ENCODE data around the gene PRKD2.

PRKD2 gene

GRCh38 chr19:46728208-46728607 is 11.3 kb upstream of the PRKD2 start:
- Histone ChIP-seq H3K27ac (no peak overlapping the region), H3K27me3 (replicated peaks) (no peaks in the 10 kb centered on the region), H3K36me3 (replicated peaks) (peaks cover 83% of the 10 kb centered on the region), H3K4me3 (ENCODE audit: low read depth, low read length) (no peak overlapping the region)
- no peak for TF ChIP-seq CTCF (IDR thresholded peaks at IDR 0.05; ENCODE audit: low read depth, low read length, missing control alignments)
- in situ Hi-C loops (cut with HindIII; ENCODE audit: low pct_ligation_motif_present, low sequenced_read_pairs) = no loop called here
- no peak for DNase-seq

GRCh38 chr19:46727757-46728156 is 10.8 kb upstream of the PRKD2 start:
- no peak for TF ChIP-seq CTCF (IDR thresholded peaks at IDR 0.05; ENCODE audit: low read depth, low read length, missing control alignments)
- DNase-seq = no peak
- Histone ChIP-seq H3K4me3 (ENCODE audit: low read depth, low read length) (no peak overlapping the region), H3K36me3 (replicated peaks) (peaks cover 83% of the 10 kb centered on the region), H3K27ac (no peak overlapping the region), H3K27me3 (replicated peaks) (no peaks in the 10 kb centered on the region)
- in situ Hi-C loops (cut with HindIII; ENCODE audit: low pct_ligation_motif_present, low sequenced_read_pairs) = no loop called here

DNA sequence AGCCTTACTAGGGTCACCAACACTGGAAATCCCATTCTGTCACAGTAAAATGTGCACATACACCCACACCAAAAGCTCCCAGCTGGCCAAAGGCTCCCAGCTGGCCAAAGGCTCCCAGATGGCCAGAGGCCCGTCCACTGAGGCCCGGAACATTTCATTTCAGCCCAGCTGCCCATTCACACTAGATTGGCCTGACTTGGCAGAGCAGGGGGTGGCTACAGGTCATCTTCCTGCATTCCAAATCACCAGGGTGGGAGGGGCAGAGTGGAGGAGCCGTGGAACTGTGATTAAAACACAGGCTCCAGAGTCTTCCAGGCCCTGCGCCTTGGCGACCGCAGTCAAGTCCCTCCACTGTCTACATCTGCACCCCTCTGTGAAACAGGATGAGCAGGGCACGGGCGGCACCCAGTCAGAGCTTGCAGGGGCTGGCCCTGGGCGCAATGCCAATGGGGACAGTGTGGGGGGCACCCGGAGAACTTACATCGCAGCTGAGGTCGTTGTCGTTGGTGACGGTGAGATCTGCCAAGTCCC is 10.1 kb upstream of the PRKD2 start:
- no peak for DNase-seq
- peaks cover 83% of the 10 kb centered on the region for H3K36me3 ChIP-seq (replicated peaks)
- in situ Hi-C loops (cut with HindIII; ENCODE audit: low pct_ligation_motif_present, low sequenced_read_pairs) = no loop called here
- H3K4me3 ChIP-seq (ENCODE audit: low read depth, low read length) = no peak overlapping the region
- no peak for TF ChIP-seq CTCF (IDR thresholded peaks at IDR 0.05; ENCODE audit: low read depth, low read length, missing control alignments)
- H3K27ac ChIP-seq = no peak overlapping the region
- H3K27me3 ChIP-seq (replicated peaks) = no peaks in the 10 kb centered on the region

DNA sequence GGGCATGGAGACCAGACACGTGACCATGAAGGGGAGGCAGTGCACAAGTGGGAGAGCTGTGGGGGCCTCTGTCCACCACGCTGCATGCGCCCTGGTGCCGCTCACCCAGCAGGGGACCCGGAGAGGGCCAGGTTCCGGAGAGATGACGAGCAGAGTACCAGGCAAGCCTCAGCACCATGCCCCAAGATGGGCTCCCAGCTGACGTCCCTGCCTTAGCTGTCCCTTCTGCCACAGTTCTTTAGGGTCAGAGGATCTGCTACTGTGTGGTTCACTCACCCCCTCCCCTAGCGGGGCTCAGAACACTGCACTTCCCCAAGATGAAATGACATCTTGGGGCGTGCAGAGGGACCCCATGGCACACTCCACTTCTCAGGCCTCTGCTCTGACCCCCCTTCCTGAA is 9.6 kb upstream of the PRKD2 start:
- no peak for TF ChIP-seq CTCF (IDR thresholded peaks at IDR 0.05; ENCODE audit: low read depth, low read length, missing control alignments)
- DNase-seq = no peak
- in situ Hi-C loops (cut with HindIII; ENCODE audit: low pct_ligation_motif_present, low sequenced_read_pairs) = no loop called here
- H3K27me3 ChIP-seq (replicated peaks) = no peaks in the 10 kb centered on the region
- no peak overlapping the region for H3K4me3 ChIP-seq (ENCODE audit: low read depth, low read length)
- no peak overlapping the region for H3K27ac ChIP-seq
- H3K36me3 ChIP-seq (replicated peaks) = peaks cover 86% of the 10 kb centered on the region

DNA sequence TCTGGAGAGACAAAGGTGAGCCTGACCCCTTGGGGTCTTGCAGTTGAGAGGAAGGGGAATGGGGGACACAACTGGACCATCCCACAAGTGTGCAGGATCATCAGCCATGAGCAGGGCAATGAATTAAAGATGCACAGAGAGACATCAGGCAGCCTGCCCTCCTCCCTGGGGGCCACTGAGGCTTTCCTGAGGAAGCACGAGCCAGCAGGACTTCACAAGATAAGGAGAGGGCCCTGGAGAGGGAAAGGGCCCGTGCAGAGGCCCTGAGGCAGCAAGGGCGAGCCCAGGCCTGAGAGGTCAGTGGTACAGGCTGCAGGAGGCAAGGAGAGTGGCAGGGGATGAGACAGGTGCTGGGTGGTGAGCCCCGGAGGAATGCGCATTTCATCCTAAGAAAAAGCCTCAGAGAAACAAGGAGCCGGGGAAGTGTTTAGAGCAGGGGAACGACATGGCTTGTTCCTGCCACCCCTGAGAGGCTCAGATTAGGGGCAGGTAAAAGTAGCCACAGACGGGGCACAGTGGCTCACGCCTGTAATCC is 9.0 kb upstream of the PRKD2 start:
- no peaks in the 10 kb centered on the region for H3K27me3 ChIP-seq (replicated peaks)
- in situ Hi-C loops (cut with HindIII; ENCODE audit: low pct_ligation_motif_present, low sequenced_read_pairs) = no loop called here
- H3K4me3 ChIP-seq (ENCODE audit: low read depth, low read length) = no peak overlapping the region
- TF ChIP-seq CTCF (IDR thresholded peaks at IDR 0.05; ENCODE audit: low read depth, low read length, missing control alignments) = no peak
- DNase-seq = no peak
- peaks cover 91% of the 10 kb centered on the region for H3K36me3 ChIP-seq (replicated peaks)
- H3K27ac ChIP-seq = no peak overlapping the region
